Mucosa of gallbladder (tissue), 1 donor: ENCODE measurements around the gene NCBP2. TPM values are rescaled to one million over a fixed set of nuclear protein-coding genes. Genes with fewer than 3 reads are reported as not detected.

Experiments used
- DNase-seq: peaks from one replicate; pipeline ENCODE4 v3.0.0-alpha.2; 2020; ENCODE audit warnings: low spot score
- total RNA-seq: library from RNA; stranded (reverse); gene quantifications from one replicate; pipeline ENCODE4 v1.2.1, GENCODE V29; 2021
- donor health status: DM: no; HTN: no; CAD: no.

NCBP2 gene
- 48.7 TPM for total RNA-seq

DNA sequence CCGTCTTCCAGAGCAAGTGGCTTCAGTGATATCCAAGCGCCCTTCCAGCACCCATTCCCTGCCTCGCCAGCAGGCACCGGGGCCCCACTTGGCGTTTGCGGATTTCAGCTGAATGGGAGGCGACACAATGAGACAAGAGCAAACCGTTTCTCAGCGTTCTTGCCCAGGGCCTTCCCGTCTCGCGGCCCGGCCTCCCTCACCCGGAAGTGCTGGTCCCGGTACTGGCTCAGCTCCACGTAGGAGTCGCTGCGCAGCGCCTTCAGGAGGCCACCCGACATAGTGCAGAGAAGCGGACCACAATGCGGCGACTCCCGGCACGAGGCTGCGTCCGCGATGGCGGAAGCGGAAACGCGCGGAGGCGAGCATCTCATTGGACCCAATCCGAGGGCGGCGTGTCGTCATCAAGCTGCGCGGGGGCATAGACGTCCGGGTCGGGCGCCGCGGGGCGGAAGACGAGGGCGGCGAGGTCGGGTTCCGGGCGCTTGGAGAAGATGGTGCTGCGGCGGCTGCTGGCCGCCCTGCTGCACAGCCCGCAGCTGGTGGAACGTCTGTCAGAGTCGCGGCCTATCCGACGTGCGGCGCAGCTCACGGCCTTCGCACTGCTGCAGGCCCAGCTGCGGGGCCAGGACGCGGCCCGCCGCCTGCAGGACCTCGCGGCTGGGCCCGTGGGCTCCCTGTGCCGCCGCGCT lies at the start of gene NCBP2:
Gene NCBP2, minus strand, starts transcription at position 303 of the 689 bp plus-strand sequence. Its CDS starts 25 bp downstream, at position 278.
- peak; percentile 99 for DNase-seq

DNA sequence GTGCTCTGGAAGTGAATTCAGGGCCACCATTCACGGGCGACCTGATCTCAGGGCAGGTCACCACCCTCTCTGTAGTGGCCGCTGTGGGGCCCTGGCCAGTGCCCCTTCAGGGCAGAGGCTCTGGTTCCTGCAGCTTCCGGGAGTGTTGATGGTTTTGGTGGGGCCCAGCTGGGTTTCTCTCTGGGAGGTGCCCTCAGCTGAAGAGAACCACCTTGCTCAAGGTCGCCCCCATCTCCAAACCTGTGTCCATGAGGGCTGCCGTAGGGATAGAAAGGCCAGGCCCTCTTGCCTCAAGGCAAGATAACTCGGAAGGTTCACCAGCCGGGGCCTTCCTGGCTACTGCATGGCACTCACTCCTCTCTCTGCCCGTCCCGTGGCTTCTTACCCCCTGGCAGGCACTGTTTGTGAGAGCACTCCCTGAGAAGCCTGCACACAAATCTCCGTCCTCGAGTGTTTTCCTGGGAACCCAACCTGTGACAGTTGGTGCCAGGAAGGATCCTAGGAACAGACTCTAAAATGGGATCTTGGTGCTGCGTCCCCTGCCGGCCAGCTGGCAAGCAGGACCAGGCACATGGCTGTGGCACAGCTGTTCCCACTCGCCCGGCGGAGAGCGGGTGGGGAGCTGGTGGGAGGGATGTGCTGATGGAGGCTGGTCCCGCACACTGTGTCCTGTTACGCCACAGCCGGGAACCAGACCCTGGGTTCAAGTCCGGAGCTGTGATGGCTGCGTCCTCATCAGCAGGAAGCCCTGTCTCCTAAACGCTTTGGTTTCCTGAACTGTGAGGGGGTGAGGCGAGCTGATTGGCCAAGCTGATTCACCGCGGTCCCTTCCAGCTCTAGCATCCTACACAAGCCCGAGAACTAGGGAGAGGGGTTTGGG lies 49.5 kb upstream of the NCBP2 start:
- DNase-seq = no peak

DNA sequence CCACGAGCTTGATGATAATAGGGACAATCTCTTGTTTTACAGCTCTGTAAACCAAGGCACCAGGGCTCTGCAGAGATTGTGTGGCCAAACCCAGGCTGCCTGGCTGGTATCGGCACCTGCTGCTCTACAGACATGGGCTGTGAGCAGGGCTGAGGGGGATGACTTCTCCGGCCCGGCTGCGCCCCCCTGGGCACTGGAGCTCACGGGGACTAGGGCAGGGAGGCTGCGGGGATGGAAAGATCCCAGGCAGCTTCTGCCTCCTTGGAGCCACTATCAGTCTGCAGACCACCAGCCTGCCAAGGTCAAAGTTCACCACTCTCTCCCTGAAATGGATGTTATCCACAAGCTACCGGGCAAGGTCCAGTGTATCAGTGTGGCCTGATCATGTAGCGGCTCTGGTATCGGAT lies 48.3 kb upstream of the NCBP2 start:
- DNase-seq = no peak

DNA sequence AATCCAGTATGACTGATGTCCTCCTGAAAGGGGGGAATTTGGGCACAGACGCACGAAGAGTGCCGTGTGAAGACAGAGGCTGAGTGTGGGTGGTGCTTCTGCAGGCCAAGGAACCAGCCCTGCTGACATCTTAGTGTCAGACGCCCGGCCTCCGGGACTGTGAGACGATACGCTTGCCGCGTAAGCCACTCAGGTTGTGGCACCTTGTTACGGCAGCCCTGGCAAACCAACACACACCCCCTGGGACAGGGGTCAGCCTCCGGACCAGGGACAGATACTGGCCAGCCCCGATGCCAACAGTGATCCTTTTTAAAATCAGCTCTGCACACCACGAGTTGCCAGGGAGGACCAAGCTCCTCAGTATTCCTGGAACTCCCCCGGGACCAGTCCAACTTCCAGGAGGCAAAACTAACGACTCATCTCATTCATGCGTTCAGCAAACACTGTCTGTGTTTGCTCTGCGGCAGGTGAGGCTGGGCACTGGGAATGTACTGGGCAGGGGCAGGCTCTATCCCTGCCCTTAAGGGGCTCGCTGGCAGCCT lies 47.5 kb upstream of the NCBP2 start:
- DNase-seq = no peak

DNA sequence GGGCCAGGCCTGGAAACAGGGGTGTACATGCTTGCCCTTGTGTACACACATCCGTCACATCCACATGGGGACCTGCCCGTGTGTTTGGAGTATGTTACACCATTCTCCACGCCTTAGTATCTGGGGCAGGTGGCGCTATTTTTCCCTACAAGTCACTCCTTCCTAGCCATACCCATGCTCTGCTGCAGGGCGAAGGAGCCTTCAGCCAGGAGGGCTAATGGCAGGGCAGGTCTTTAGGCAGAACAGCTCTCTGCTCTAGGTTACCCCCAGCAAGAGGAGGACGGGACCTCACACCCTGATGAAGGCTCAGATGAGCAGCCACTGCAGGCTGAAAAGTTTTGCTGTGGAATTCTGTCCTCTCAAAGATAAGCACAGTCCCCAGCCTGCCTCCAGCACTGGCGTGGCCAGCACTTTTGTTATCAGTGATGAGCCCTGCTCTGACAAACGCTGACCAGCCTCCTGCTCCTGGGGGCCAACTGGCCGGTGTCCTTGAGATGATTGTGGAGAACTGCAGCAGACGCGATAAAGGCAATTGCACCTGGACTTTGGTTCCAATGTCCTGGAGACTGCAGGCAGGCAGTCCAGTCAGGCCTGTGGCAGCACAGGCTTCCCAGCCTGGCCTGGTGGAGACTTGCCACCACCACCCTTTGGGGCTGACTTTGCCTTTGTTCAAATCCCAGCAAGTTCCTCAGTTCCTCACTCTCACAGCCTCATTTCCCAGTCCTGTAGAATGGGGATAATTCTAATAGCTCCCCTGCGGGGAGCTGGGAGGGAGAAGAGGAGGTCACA lies 46.1 kb upstream of the NCBP2 start:
- DNase-seq = no peak

DNA sequence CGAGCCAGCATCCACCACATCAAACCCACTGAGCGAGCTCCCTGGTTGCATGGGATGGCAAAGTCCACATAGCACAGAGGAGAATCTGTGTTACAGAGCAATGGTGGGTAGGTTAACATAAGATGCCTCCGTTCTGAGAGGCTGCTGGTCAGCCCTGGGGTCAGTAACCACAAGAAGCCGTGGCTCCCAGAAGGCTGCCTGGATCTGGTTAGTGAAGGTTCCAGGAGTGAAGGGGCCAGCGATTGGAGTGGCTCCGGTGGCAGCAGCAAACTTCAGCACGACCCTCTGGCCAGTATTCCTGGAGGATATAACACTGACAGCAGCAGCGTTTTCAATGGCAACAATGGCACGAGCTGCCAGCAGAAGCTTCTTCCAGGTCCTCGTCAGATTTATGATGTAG lies 44.7 kb upstream of the NCBP2 start:
- DNase-seq = no peak

DNA sequence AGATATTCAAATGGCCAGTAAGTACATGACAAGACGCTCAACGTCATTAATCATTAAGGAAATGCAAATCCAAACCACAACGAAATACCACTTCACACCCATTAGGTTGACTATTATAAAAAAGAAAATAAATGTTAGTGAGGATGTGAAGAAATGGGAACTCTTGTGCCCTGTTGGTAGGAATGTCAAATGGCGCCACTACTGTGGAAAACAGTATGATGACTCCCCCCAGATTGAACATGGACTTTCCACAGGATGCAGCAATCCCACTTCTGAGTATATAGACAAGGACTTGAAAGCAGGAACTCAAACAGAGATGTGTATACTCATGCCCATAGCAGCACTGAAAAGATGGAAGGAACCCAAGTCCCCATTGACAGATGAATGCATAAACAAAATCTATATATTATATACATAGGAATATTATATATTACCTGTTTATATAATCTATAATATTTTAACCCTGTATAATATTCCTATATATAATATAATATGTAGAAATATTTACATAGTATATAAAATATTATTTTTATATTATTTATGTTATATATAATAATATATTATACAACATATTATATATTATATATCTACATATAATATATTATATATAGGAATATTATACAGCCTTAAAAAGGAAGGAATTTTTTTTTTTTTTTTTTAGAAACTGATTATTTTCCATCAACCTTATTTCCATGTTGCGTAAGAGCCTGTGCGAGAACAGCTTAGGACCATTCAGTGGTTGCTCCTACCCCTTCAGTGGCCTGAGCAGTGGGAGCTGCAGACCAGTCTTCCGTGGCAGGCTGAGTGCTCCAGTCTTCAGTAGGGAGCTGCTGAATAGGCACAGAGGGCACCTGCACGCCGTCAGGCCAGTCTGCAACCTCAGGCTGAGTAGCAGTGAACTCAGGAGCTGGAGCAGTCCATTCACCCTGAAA lies 43.9 kb upstream of the NCBP2 start:
- DNase-seq = no peak

DNA sequence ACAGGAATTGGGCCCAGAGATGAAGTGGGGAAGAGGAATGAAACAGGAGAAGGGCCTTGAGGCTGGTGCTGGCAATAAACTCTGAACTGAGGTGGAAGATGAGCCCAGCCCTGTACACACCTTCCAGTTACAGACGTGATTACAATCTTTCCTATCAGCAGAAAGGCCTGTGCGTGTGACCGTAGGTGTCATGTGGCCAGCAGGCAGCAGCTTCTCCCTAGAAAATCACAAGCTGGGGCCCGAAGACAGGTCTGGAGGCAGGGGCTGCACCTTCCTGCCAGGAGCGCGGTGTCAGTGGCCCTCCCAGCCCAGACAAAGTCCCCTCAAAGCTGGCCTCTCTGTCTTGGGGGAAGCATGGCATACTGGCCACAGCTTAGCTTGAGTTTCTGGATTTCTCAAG lies 43.0 kb upstream of the NCBP2 start:
- no peak for DNase-seq

DNA sequence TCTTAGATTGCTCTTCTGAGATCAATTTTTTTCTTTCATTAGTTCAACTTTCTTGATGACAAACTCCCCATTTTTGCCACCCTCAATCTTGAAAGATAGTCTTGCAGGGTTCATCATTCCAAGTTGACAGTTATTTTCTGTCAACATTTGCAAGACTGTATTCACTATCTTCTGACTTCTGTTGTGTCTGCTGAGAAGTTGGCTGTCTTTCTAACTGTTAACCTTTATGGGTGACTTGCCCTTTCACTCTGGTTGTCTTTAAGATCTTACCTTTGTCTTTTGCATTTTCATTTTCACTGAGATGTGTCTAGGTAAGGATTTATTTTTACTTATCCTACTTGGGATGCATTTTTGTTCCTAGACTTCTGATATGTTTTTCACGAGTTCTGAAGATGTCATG lies 40.9 kb upstream of the NCBP2 start:
- no peak for DNase-seq

DNA sequence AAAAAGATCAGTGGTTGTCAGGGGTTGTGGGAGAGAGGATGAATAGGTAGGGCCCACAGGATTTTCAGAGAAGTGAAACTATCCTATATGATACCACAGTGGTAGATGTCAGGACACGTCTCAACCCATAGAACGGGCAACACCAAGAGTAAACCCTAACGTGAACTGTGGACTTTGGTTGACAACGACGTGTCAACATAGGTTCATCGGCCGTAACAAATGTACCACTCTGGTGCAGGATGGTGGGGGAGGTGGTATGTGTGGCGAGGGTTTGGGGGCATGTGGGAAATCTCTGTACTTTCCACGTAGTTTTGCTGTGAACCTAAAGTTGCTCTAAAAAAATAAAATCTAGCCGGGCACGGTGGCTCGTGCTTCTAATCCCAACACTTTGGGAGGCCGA lies 39.3 kb upstream of the NCBP2 start:
- DNase-seq = no peak

DNA sequence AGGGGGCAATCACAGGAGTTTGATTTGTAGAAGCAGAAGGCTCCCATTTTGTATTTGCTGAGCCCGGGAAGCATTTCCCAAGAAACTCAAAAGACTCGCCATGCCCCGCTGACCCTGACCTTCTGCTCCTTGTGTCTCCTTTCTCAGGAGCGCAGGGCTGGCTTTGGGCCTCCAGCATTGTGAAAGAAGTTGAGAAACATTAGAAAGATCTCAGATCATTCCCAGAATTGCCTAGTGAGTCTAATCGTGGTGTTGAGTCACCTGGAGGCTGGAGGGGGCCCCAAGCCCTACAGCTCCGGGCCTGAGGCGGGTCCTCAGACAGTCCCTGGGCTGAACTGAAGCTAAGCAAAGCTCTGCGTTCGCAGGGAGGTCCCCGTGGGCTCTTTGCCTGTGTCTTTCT lies 37.2 kb upstream of the NCBP2 start:
- DNase-seq = no peak

DNA sequence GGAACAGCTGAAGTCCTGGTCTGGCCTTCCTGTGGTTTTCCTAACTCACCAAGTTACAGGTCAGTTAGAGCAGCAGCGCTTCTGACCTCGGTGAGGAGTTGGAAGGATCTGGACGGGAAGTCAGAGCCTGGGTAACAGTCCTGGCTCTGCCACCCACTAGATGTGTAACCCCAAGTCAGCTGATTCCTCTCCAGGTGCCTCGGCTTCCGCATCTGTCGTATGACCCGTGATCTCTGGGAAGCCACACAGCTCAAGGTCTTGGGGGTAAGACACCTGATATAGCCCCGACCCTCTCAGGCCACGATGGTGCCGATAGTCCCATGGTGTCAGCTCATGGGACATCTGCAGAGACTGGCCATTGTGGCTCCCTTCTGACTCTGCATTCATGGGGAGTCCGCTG lies 34.6 kb upstream of the NCBP2 start:
- no peak for DNase-seq

DNA sequence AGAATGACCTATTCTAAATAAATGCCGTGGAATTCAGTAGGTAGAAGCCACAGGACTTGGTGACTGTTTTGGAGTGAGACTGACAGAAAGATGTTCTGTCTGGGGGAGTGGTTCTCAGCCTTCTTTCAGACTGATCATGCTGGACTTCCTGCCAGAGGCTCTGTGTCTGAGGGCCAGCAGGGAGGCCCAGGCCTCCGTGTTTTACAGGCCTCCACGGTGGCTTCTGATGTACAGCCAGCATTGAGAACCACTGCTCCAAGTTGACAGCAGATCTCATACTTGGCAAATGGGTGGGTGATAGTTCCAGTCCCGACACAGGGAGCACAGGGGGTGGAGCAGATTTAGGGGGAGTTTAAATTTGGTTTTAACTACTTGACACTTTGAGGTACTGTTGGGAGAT lies 33.0 kb upstream of the NCBP2 start:
- no peak for DNase-seq

DNA sequence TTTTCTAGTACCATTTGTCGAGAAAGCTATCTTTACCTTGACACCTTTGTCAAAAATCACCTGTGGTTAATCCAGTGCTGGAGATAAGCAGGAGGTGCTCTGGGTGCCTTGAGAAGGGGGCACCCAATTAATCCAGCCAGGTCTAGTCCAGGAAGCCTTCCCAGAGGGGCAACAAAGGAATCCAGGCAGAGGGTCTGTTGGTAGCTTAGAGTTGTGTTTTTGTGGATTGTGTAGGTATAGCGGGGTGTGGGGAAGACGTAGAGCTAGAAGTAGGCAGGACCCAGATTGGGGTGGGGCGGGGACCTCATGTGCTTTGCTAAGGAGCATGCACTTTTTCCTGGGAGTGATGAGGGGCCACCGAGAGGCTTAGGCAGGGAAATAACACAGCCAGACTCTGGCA lies 32.3 kb upstream of the NCBP2 start:
- no peak for DNase-seq

DNA sequence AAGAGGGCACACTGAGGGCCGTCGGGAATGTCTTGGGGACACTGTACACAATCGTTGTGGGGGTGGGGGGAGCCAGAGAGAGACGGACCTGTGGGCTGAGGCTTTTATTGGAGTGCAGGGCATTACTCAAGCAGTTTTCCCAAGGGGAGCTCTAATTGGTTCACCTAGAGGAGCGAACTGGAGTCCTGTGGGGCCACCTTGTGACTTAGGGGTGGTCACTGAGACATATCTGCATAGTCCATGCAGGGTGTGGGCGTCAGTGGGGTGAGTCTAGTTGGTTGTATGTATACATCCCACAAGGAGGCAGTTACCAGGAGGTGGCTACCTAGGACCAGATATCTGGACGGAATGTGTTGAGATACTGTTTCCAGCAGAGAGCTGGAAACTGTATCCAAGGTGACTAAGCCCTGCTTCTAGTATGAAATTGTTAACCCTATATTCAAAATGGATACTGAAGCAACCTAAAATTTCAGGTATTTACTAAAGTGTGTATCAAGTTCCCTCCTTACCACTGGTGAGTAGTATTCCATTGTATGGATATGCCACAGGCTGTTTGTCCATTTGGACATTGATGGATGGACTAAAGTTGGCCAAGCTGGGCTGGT lies 28.9 kb upstream of the NCBP2 start:
- no peak for DNase-seq

DNA sequence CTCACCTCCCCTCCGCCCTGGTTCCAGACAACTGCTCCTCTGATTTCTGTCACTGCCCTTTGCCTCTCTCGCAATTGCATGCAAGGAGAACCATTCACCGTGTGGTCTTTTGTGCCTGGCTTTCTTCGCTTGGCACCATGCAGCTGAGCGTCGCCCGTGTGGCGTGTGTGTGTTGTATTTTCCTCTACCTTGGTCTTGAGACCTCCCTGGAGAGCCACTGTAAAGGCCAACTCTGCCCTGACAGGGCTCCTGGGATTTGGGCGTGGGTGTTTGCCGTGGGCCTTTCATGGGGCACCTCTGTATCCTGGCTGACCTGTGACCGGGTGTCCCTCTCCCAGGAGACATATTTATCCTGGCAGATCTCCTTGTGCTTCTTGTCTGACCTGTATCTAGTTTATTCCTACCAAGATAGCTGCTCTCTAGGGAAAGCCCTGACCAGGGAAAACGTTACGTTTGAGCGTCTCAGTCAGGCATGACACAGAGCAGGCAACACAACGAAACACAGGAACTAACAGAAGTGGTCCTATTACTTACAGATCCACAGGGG lies 28.3 kb upstream of the NCBP2 start:
- DNase-seq = no peak

DNA sequence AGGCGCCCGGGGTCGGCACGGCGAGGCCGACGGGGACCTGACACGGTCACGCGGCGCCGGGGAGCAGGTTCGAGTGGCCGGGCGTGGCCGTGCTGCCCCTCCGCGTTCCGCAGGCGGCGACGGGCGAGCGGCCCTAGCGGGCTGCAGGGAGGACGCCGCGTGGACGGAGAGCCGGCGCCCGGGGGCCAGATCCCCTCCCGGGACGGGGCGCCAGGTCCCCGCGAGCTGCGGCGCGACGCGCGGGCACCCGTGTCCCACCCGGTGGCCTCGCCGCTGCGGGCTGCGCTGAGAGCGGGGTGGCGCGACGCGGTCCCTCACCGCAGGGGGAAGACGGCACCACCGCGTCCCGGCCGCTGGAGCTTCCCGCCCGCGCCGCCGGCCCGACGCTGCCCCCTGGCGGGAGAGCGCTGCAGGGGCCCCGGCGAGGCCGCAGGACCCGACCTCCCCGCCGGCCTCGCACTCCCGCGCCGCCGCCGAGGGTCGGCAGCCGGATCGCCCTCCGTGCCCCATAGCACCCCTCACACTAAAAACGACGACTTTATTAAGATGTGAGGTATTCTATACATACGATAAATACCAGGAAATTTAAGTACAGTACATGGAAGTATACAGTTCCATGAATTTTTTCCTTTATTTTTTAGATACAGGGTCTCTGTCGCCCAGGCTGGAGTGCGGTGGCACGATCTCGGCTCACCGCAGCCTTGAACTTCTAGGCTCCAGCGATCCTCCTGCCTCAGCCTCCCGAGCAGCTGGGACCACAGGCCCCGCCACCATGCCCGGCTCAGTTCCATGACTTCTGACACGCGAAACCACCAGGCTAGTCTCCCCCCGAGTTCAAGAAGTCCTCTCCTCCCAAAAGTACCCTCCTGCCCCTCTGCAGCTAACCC lies 27.6 kb upstream of the NCBP2 start:
- peak; percentile 34 for DNase-seq

DNA sequence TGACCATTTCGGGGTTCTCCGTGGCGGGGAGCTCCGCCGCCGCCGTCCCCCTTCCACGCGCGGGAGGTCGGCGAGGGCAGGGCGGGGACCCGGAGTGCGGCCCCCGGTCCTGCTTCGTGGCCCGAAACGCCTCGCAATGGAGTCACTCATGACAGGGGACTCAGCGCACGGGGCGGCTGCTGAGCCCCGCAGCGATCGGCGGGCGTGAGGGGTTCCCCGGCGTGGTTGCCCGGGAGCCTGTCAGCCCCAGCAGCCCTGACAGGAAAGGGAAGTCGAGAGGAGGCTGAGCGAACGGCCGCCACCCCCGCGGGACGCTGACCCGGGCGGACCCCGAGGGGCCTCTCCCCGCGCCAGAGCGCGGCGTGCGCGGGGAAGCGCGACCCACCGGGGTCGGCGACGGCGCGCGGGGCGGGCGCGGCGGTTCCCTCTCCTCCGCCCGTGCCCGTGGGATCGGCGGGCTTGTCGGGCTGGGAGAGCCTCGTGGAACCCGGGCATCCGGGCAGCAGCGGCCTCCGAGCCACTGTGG lies 26.9 kb upstream of the NCBP2 start:
- DNase-seq = no peak
